Measurements from ENCODE around the gene SOX6.

DNA sequence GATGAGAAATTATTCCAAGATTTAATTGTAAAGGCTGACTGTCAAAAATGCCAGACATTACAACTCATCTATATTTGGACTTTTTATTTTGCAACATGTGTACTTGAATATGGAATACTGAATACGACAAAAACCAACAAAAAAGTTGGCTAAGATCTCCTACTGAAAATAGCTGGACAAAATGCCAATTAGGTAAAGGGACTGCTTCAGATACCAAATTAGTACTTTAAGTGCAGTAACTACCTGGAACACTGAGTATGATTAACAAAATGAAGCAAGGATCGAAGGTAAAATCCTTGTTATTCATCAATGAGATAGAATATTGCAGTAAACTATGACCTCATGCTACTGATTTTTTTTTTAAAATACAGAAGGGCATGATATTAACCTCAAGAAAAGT, 173.8 kb downstream of the SOX6 start:
- TF ChIP-seq REST (IDR thresholded peaks at IDR 0.05; ENCODE audit: insufficient read depth in 1 of 2, low read depth in 2 of 2, low read length in 2 of 2): no peak
- TF ChIP-seq POLR2AphosphoS5 (IDR thresholded peaks at IDR 0.05; ENCODE audit: low read depth, low read length): no peak
- TF ChIP-seq SIN3A (IDR thresholded peaks at IDR 0.05; ENCODE audit: borderline replicate concordance, insufficient read depth, low read length): no peak
